ENCODE measurements around the gene CAPZB.

CAPZB gene

GRCh38 chr1:19327736-19328135, 157.6 kb downstream of the CAPZB start:
- H3K36me3 ChIP-seq, result peaks cover 43% of the 10 kb centered on the region
- TF ChIP-seq CTCF (IDR thresholded peaks at IDR 0.05; ENCODE audit: low read depth, low read length), result no peak
- H3K27me3 ChIP-seq (ENCODE audit: insufficient read depth, low read depth, severe bottlenecking), result no peaks in the 10 kb centered on the region
- H3K9me3 ChIP-seq (ENCODE audit: severe bottlenecking), result no peaks in the 10 kb centered on the region
- no peak overlapping the region for H3K27ac ChIP-seq
- DNase-seq, result no peak
- no peak overlapping the region for H3K4me3 ChIP-seq (ENCODE audit: low read depth, low read length)

GRCh38 chr1:19327301-19327700, 158.0 kb downstream of the CAPZB start:
- Histone ChIP-seq H3K9me3 (ENCODE audit: severe bottlenecking) (no peaks in the 10 kb centered on the region), H3K36me3 (peaks cover 46% of the 10 kb centered on the region), H3K4me3 (ENCODE audit: low read depth, low read length) (no peak overlapping the region), H3K27ac (no peak overlapping the region), H3K27me3 (ENCODE audit: insufficient read depth, low read depth, severe bottlenecking) (no peaks in the 10 kb centered on the region)
- DNase-seq, result no peak
- TF ChIP-seq CTCF (IDR thresholded peaks at IDR 0.05; ENCODE audit: low read depth, low read length), result no peak

- no peak for DNase-seq
- H3K4me3 ChIP-seq (ENCODE audit: low read depth, low read length), result no peak overlapping the region
- no peak for TF ChIP-seq CTCF (IDR thresholded peaks at IDR 0.05; ENCODE audit: low read depth, low read length)
- peaks cover 47% of the 10 kb centered on the region for H3K36me3 ChIP-seq
- no peak overlapping the region for H3K27ac ChIP-seq
- H3K9me3 ChIP-seq (ENCODE audit: severe bottlenecking), result no peaks in the 10 kb centered on the region
- H3K27me3 ChIP-seq (ENCODE audit: insufficient read depth, low read depth, severe bottlenecking), result no peaks in the 10 kb centered on the region
Observed at GRCh38 chr1:19326748-19327065, 158.6 kb downstream of the CAPZB start.

GRCh38 chr1:19325958-19326747, 159.2 kb downstream of the CAPZB start:
- Histone ChIP-seq H3K9me3 (ENCODE audit: severe bottlenecking) (no peaks in the 10 kb centered on the region), H3K27ac (no peak overlapping the region), H3K36me3 (peaks cover 47% of the 10 kb centered on the region), H3K4me3 (ENCODE audit: low read depth, low read length) (no peak overlapping the region), H3K27me3 (ENCODE audit: insufficient read depth, low read depth, severe bottlenecking) (no peaks in the 10 kb centered on the region)
- no peak for DNase-seq
- TF ChIP-seq CTCF (IDR thresholded peaks at IDR 0.05; ENCODE audit: low read depth, low read length), result no peak

- H3K36me3 ChIP-seq, result peaks cover 47% of the 10 kb centered on the region
- no peak overlapping the region for H3K27ac ChIP-seq
- DNase-seq, result no peak
- TF ChIP-seq CTCF (IDR thresholded peaks at IDR 0.05; ENCODE audit: low read depth, low read length), result no peak
- H3K9me3 ChIP-seq (ENCODE audit: severe bottlenecking), result no peaks in the 10 kb centered on the region
- no peak overlapping the region for H3K4me3 ChIP-seq (ENCODE audit: low read depth, low read length)
- no peaks in the 10 kb centered on the region for H3K27me3 ChIP-seq (ENCODE audit: insufficient read depth, low read depth, severe bottlenecking)
Observed at GRCh38 chr1:19325368-19325957, 159.9 kb downstream of the CAPZB start.

- DNase-seq, result no peak
- peaks cover 43% of the 10 kb centered on the region for H3K36me3 ChIP-seq
- H3K4me3 ChIP-seq (ENCODE audit: low read depth, low read length), result no peak overlapping the region
- H3K27me3 ChIP-seq (ENCODE audit: insufficient read depth, low read depth, severe bottlenecking), result no peaks in the 10 kb centered on the region
- no peaks in the 10 kb centered on the region for H3K9me3 ChIP-seq (ENCODE audit: severe bottlenecking)
- no peak for TF ChIP-seq CTCF (IDR thresholded peaks at IDR 0.05; ENCODE audit: low read depth, low read length)
- H3K27ac ChIP-seq, result no peak overlapping the region
Observed at GRCh38 chr1:19324665-19324990, 160.7 kb downstream of the CAPZB start.

All from WERI-Rb-1 (cell line).